Astrocyte of the spinal cord (primary cell): ENCODE measurements around the gene HMOX2.

Source experiments
- DNase-seq: peaks from one replicate; pipeline ENCODE4 v3.0.0; 2011; ENCODE audit warnings: low read depth, low spot score
- H3K4me3 ChIP-seq: 2 replicates; pipeline ENCODE4 v1.5.1; 2011; ENCODE audit warnings: low read depth, mild to moderate bottlenecking, low read length, moderate library complexity
- CTCF ChIP-seq: IDR thresholded peaks from 2 replicates; pipeline ENCODE4 v1.5.1; 2012; ENCODE audit warnings: low read depth, mild to moderate bottlenecking, low read length, inconsistent platforms
- in situ Hi-C: cut with HindIII; loops from 2 replicates; pipeline ENCODE4 v1.10.0; 2017; ENCODE audit warnings: low sequenced_read_pairs

HMOX2 gene

GRCh38 chr16:4496305-4496704 lies 20.1 kb downstream of the HMOX2 start:
- no peak for TF ChIP-seq CTCF
- in situ Hi-C loops, result no loop called here
- H3K4me3 ChIP-seq, result no peak overlapping the region
- peak; percentile 63 for DNase-seq

DNA sequence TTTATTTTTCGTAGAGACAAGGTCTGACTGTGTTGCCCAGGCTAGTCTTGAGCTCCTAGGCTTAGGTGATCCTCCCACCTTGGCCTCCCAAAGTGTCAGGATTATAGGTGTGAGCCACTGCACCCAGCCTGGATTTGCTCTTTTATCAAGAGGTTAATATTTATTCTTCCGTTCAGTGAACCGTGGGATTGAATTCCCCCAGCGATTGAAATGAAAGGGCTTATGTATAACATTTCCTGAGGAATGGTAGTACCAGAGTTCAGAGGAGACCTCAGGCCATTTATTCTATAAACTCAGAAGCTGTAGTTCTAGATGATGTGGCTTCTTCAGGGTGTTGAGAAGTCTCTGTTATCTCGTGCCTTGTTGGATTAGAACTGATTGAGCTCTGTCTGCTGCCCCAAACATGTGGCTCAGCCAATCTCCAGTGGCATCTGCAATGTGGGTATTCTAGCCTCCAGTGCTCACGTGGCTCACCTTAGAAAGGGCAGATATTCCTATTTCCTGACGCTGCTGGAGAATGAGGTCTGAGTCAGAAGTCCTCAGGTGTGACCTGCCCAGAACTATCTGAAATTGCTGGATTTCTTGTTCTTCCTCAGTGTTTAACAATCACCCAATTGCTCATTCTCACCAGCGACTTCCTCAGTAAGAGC lies 22.5 kb downstream of the HMOX2 start:
- H3K4me3 ChIP-seq, result no peak overlapping the region
- DNase-seq, result no peak
- no peak for TF ChIP-seq CTCF
- in situ Hi-C loops, result no loop called here

DNA sequence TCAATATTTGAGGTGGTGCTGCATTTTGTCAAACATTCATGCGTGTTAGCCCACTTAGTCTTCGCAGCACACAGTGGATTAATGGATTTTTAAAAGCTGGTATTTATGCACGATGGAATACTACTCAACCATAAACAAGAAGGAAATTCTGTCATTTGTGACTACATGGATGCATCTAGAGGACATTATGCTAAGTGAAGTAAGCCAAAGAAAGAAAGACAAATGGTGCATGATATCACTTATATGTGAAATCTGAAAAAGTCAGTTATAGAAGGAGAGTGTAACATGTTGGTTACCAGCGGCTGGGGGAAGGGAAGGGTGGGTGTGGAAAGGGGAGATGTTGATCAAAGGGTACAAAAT lies 23.0 kb downstream of the HMOX2 start:
- in situ Hi-C loops, result no loop called here
- no peak overlapping the region for H3K4me3 ChIP-seq
- no peak for TF ChIP-seq CTCF
- DNase-seq, result no peak

GRCh38 chr16:4500272-4500671 lies 24.1 kb downstream of the HMOX2 start:
- peak; percentile 79 for DNase-seq
- TF ChIP-seq CTCF, result no peak
- in situ Hi-C loops, result no loop called here
- no peak overlapping the region for H3K4me3 ChIP-seq

DNA sequence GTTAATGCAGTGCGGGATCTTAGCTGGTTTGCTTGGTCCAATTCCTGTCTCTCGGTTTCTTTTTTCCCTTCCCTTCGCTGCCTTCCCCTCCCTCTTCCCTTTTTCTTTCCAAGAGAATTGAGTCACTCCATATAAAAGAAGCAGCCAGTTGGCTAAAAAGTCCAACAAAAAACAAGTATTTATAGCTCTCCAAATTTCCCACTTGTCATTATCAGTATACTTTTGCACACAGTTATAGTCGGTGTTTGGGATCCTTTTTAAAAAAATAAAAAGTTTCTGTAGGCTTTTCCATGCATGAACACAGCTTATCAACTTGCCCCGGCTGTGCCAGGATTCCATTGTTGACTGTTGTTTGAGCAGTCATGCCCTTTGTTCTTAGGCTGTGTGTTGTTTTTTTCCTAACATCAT lies 24.9 kb downstream of the HMOX2 start:
- H3K4me3 ChIP-seq, result no peak overlapping the region

DNA sequence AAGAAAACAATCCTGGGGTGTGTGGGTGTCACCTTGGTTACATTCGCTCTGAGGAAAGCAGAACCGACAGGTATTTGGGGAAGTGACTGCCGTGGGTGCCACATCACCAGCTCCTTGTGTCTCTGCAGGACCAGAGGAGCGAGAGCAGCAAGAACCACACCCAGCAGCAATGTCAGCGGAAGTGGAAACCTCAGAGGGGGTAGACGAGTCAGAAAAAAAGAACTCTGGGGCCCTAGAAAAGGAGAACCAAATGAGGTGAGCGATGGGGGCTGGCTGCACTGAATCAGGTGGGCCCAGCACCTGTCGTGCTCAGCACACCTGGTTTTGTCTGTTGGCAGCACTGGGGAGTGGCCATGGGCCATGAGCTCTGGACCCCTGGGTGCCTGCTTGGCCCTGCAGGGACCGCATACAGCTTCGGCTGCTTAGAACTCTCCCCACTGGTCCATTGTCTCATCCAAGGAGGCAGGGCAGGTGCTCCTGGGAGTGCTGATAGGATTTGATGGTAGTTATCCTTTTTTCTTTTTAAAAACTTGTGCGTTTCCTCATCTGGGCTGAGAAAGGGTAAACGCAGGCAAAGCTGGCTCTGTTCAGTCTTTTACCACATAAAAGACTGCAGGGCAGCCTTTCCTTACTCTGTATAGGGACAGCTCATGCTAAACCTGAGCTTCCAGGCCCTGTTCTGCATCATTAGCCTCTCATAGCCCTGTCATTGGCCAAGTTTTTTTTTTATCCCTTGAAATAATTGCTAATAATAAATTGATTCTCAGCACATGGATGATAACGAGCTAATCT lies 29.4 kb downstream of the HMOX2 start:
- no peak for DNase-seq

More for the DNA sequence above, 24.9 kb downstream of the HMOX2 start:
- DNase-seq, result peak; percentile 32
- no peak for TF ChIP-seq CTCF
- in situ Hi-C loops, result no loop called here

More for the DNA sequence above, 29.4 kb downstream of the HMOX2 start:
- in situ Hi-C loops, result no loop called here
- no peak overlapping the region for H3K4me3 ChIP-seq
- TF ChIP-seq CTCF, result no peak
